A549 (cell line): ENCODE measurements around the gene CTU2. TPM values are rescaled to one million over a fixed set of nuclear protein-coding genes. Genes with fewer than 3 reads are reported as not detected.

Source experiments
- ATAC-seq, 2 experiments: fragments of 200-7000 bp in 1 of 2; fragments of >200 bp in 1 of 2; cut with Nextera tagmentation in 1 of 2; cut with Tn5 transposase in 1 of 2; 3 replicates each; pipeline versions ENCODE4 v1.8.0 to v1.9.1; 2018 to 2020; ENCODE audit warnings: mild to moderate bottlenecking in 1 of 2, moderate library complexity in 1 of 2
- CTCF ChIA-PET: fragments of 300-600 bp; sonication (Branson Sonifier 250); formaldehyde crosslinking; extraction: SDS; loops from one replicate; lab custom pipeline; 2021; ENCODE audit warnings: antibody characterized with exemption, inconsistent platforms; lab: Yijun Ruan, JAX
- POLR2A ChIA-PET: fragments of 350-600 bp; formaldehyde crosslinking; extraction: SDS; loops from one replicate; lab custom pipeline; 2021; ENCODE audit warnings: antibody characterized with exemption, inconsistent platforms; lab: Yijun Ruan, JAX
- DNase-seq, 2 experiments: peaks; one replicate each; pipeline versions ENCODE4 v3.0.0 to v3.0.0-alpha.2; 2011 to 2016; ENCODE audit warnings: low read depth in 1 of 2, low spot score in 1 of 2
- FAIRE-seq: peaks from 2 replicates; lab custom pipeline; 2011; peaks lifted over from hg19 to GRCh38; lab: Jason Lieb, UNC
- H3K27ac ChIP-seq, 2 experiments: fragments of >200 bp; sonication (Bioruptor Twin); formaldehyde crosslinking; 3 replicates each; pipeline ENCODE4 v1.5.1; 2016 to 2017
- H3K4me1 ChIP-seq: fragments of >200 bp; sonication (Bioruptor Twin); formaldehyde crosslinking; 3 replicates; pipeline ENCODE4 v1.6.1; 2016
- H3K4me2 ChIP-seq: fragments of >200 bp; sonication (Bioruptor Twin); formaldehyde crosslinking; 3 replicates; pipeline ENCODE4 v1.6.1; 2016
- H3K4me3 ChIP-seq: fragments of >200 bp; sonication (Bioruptor Twin); formaldehyde crosslinking; 3 replicates; pipeline ENCODE4 v1.5.1; 2016
- H3K9me3 ChIP-seq: fragments of >200 bp; sonication (Bioruptor Twin); formaldehyde crosslinking; 3 replicates; pipeline ENCODE4 v1.6.1; 2016
- CBX8 ChIP-seq: fragments of 200-600 bp; sonication (generic); IDR thresholded peaks from 2 replicates; pipeline ENCODE4 v1.6.1; 2016
- CHD4 ChIP-seq: fragments of 200-600 bp; sonication (generic); IDR thresholded peaks from 2 replicates; pipeline ENCODE4 v1.6.1; 2016; ENCODE audit warnings: antibody characterized with exemption, mild to moderate bottlenecking, borderline replicate concordance
- EHF ChIP-seq: fragments of 250-450 bp; sonication (Bioruptor Pico); IDR thresholded peaks from 2 replicates; pipeline ENCODE4 v1.5.0; 2020; ENCODE audit warnings: mild to moderate bottlenecking
- EP300 ChIP-seq, 2 experiments: fragments of >200 bp; sonication (Bioruptor Twin); formaldehyde crosslinking; IDR thresholded peaks; 2 replicates in 1 of 2; 3 replicates in 1 of 2; pipeline ENCODE4 v1.6.1; 2016 to 2017
- ESRRA ChIP-seq: fragments of 150-350 bp; IDR thresholded peaks from 2 replicates; pipeline ENCODE4 v1.6.1; 2014; ENCODE audit warnings: mild to moderate bottlenecking, low read length, borderline replicate concordance
- FOSL2 ChIP-seq, 2 experiments: fragments of 450-650 bp in 1 of 2; fragments of >200 bp in 1 of 2; sonication (Bioruptor Twin) in 1 of 2; formaldehyde crosslinking; IDR thresholded peaks; 2 replicates each; pipeline versions ENCODE4 v1.5.0 to v1.6.1; 2016 to 2020; ENCODE audit warnings: mild to moderate bottlenecking in 1 of 2, moderate library complexity in 1 of 2
- FOXS1 ChIP-seq: fragments of 250-450 bp; sonication (Bioruptor Pico); IDR thresholded peaks from 2 replicates; pipeline ENCODE4 v1.5.0; 2020; ENCODE audit warnings: mild to moderate bottlenecking, moderate library complexity
- GATA3 ChIP-seq: IDR thresholded peaks from 2 replicates; pipeline ENCODE4 v1.6.1; 2012; ENCODE audit warnings: borderline replicate concordance
- HMGXB4 ChIP-seq: fragments of 250-450 bp; sonication (Bioruptor Pico); IDR thresholded peaks from 2 replicates; pipeline ENCODE4 v1.5.0; 2021; ENCODE audit warnings: mild to moderate bottlenecking, moderate library complexity, borderline replicate concordance
- HOXB13 ChIP-seq: fragments of 250-450 bp; sonication (Bioruptor Pico); IDR thresholded peaks from 2 replicates; pipeline ENCODE4 v1.5.0; 2020; ENCODE audit warnings: low read depth, mild to moderate bottlenecking, moderate library complexity
- HOXB5 ChIP-seq: fragments of 250-450 bp; sonication (Bioruptor Pico); IDR thresholded peaks from 2 replicates; pipeline ENCODE4 v1.5.0; 2020; ENCODE audit warnings: mild to moderate bottlenecking, moderate library complexity
- MAFK ChIP-seq: fragments of 450-650 bp; IDR thresholded peaks from 2 replicates; pipeline ENCODE4 v1.6.1; 2014; ENCODE audit not compliant: partially characterized antibody
- MAZ ChIP-seq: fragments of 150-350 bp; IDR thresholded peaks from 2 replicates; pipeline ENCODE4 v1.6.1; 2014; ENCODE audit warnings: antibody characterized with exemption, low read depth, low read length, borderline replicate concordance
- POLR2AphosphoS2 ChIP-seq: conservative IDR thresholded peaks from 2 replicates; pipeline ENCODE4 v1.6.1; 2012; ENCODE audit warnings: low read length, improper control_type of control experiment, inconsistent platforms
- RCOR1 ChIP-seq: fragments of 150-350 bp; IDR thresholded peaks from 2 replicates; pipeline ENCODE4 v1.6.1; 2014; ENCODE audit warnings: antibody characterized with exemption, low read length, low read depth
- RNF2 ChIP-seq: fragments of 200-600 bp; sonication (generic); IDR thresholded peaks from 2 replicates; pipeline ENCODE4 v1.6.1; 2016; ENCODE audit warnings: low read depth, mild to moderate bottlenecking, antibody characterized with exemption, moderate library complexity, borderline replicate concordance
- WGBS: methylation state at CpG from one replicate; pipeline ENCODE4 v1.1.6; 2017; ENCODE audit errors: missing lambda C conversion rate; 5-methylcytosine and 5-hydroxymethylcytosine counted together
- polyA plus RNA-seq, 4 experiments: library from polyadenylated mRNA; depleted of rRNA in 3 of 4; stranded (reverse); fragments of >200 nt; fragmentation: RNase III in 1 of 4; extraction: RNeasy Plus Mini Kit Qiagen cat#74134 plus additional on column Dnase treatment in 1 of 4; gene quantifications; 2 replicates in 3 of 4; 3 replicates in 1 of 4; pipeline ENCODE4 v1.2.3, GENCODE V29; 2011 to 2017
- TF ChIP-seq, protein P1 (sequence below): IDR thresholded peaks from 2 replicates; pipeline ENCODE4 v1.6.1; 2012
- TF ChIP-seq, protein P2 (sequence below): IDR thresholded peaks from 2 replicates; pipeline ENCODE4 v1.6.1; 2012; ENCODE audit warnings: low read depth, borderline replicate concordance

Gene CTU2
- polyA plus RNA-seq, 2 of the 4 experiments (the other 2 are of a cell fraction): 16.4 to 21.8 TPM

DNA sequence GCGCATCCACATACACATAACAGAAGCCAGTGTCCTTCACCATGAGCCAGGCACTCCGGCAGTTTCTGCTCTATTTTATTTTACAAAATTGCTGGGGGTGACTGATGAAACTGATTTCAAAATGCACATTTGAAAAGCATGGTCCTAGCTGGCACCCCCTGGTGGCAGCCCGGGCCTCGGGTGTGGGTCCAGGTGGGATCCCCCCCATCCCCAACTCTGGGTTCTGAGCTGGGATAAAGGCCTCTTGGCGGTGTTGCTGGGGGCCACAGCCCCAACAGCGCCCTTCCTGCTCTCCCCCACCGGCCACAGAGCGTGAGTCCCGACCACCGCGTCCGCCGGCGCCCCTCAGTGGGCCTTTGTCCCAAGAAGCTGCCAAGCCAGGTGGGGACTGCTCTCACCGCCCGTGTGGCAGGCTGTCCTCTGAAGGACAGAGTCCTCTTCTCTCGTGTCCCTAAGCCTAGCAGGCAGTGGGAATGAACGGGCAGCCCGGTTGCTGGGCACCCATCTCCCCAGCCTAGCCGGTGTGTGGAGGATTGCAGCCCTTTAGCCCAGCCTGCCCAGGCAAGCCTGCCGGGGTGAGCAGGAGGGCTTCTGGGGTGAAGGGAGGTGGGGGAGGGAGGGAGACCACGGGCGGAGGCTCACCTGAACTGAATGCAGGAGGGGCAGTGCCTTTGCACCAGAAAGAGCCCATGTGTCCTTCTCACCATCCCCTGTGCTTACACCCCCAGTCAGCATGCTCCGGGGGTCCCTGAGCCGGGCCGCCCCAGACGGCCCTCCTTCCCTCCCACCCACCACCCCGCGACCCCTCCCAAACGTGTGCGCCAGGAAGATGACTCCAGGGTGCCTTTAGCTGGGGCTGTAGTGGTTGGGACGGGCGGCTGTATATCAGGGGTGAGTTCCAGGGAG is 20.9 kb upstream of the CTU2 start (continued):
- TF ChIP-seq EHF (no peak), EP300 (IDR thresholded peaks at IDR 0.05) (no peak), MAFK (no peak), CBX8 (no peak), FOSL2 (IDR thresholded peaks at IDR 0.05) (no peak), FOSL2 (CRISPR knock-in tag; IDR thresholded peaks at IDR 0.05) (peak; percentile 83), ESRRA (no peak), HMGXB4 (CRISPR knock-in tag) (no peak), GATA3 (no peak), RCOR1 (no peak), FOXS1 (CRISPR knock-in tag) (no peak)

- ATAC-seq: peak; percentile 41 to 60
- no peak for DNase-seq
- no peak for FAIRE-seq
- Histone ChIP-seq H3K4me3 (peak overlapping the region; percentile 75), H3K27ac (peak overlapping the region; percentile 39 to 75; a peak in 3 of 6 replicates), H3K4me2 (peak overlapping the region; percentile 100), H3K4me1 (peaks cover 16% of the 10 kb centered on the region; the same call in 2 of the 3 replicates), H3K9me3 (no peaks in the 10 kb centered on the region)
- TF ChIP-seq CHD4 (no peak), RNF2 (0 out of 2 replicates have a peak, but pooled peaks have one; percentile 47)
- no CpG with 5 or more reads among the region's 25 CpGs for WGBS
- CTCF ChIA-PET: interaction anchor here (0.6 to 2.2 kb wide), 6 partner anchors 10 to 150 kb away, joined by 3 to 8 read pairs (median 6); no protein-coding TSS in a partner anchor
- POLR2A ChIA-PET: no interaction called here
Observed at GRCh38 chr16:88686062-88686438, 20.3 kb upstream of the CTU2 start.

DNA sequence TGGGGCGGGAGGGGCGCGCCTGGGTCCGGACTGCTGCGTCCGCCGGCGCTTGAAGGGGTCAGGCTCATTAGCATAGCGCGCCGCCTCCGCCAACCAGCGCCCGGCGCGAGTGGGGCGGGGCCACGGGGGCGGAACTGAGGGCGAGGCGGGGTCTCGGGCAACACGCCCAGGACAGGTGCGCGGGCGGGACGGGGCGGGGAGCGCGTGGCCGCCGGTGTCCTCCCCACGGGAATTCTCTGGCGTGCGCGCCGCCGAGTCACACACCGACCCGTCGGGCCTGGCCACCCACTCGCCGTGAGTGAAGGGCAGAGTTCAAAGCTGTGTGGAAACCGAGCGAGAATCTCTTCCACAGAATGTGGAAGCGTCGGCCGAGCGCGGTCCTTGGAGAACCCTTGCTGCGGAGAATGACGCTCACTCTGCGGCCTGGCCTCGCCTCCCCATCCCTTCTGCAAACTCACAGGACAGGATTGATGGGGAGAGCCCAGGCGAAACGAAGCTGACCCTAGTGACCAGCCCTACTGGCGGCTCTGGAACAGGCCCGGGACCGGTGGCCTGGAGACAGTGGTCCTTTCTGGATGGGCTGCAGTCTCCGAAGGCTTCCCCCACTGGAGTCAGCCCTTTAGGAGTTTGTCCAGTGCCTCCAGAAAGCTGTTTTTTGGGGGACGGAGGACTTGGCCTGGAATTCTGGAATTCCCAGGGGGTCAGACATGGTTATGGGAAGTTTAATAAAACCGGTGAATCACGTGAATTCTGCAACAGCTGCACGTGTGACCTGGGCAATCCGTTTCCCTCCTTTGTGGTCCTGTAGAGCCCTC is 19.7 kb upstream of the CTU2 start, which contains the start of gene SNAI3:
Gene SNAI3, minus strand, starts transcription at position 69 of the 815 bp plus-strand sequence. CDS start 101 bp downstream, outside the sequence.
- DNase-seq: peak; percentile 63 to 89
- POLR2A ChIA-PET: no interaction called here
- WGBS: 17% methylated on average over 29 of the region's 65 CpGs

More for the DNA sequence above, 19.7 kb upstream of the CTU2 start, which contains the start of gene SNAI3:
- Histone ChIP-seq H3K27ac (peak within 1 kb of the TSS; percentile 39 to 75; a peak in 3 of 6 replicates), H3K4me3 (peak within 1 kb of the TSS; percentile 75), H3K9me3 (no peaks in the 10 kb centered on the region), H3K4me1 (peaks cover 16% of the 10 kb centered on the region; the same call in 2 of the 3 replicates), H3K4me2 (peak within 1 kb of the TSS; percentile 100)
- CTCF ChIA-PET: interaction anchor here (0.6 to 2.2 kb wide), 12 partner anchors 9 to 746 kb away, joined by 3 to 8 read pairs (median 4); no protein-coding TSS in a partner anchor
- TF ChIP-seq EHF (no peak), HOXB5 (CRISPR knock-in tag) (no peak), RCOR1 (no peak), MAZ (no peak), HOXB13 (CRISPR knock-in tag) (no peak), POLR2AphosphoS2 (no peak)
- TF ChIP-seq, protein P1, sequence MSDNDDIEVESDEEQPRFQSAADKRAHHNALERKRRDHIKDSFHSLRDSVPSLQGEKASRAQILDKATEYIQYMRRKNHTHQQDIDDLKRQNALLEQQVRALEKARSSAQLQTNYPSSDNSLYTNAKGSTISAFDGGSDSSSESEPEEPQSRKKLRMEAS: peak; percentile 60
- TF ChIP-seq, protein P2, sequence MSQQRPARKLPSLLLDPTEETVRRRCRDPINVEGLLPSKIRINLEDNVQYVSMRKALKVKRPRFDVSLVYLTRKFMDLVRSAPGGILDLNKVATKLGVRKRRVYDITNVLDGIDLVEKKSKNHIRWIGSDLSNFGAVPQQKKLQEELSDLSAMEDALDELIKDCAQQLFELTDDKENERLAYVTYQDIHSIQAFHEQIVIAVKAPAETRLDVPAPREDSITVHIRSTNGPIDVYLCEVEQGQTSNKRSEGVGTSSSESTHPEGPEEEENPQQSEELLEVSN: peak; percentile 41; the same call in 1 of the 2 replicates
- ATAC-seq (peak; percentile 81 to 93), FAIRE-seq (no peak)
